Mononuclear cell (primary cell): Measurements from ENCODE around the gene DLX4. TPM values are rescaled to one million over a fixed set of nuclear protein-coding genes. Genes with fewer than 3 reads are reported as not detected.

ENCODE experiments used
- H3K27me3 ChIP-seq: 2 replicates; pipeline ENCODE4 v1.6.0; 2011; ENCODE audit warnings: low read length, control low read depth; ENCODE audit not compliant: insufficient read depth
- H3K4me1 ChIP-seq: 2 replicates; pipeline ENCODE4 v1.5.1; 2011; ENCODE audit warnings: mild to moderate bottlenecking, low read length, control low read depth; ENCODE audit not compliant: insufficient read depth
- H3K4me3 ChIP-seq: 2 replicates; pipeline ENCODE4 v1.5.1; 2011; ENCODE audit warnings: mild to moderate bottlenecking, low read length, moderate library complexity
- H3K9me3 ChIP-seq: 2 replicates; pipeline ENCODE4 v1.5.1; 2011; ENCODE audit warnings: low read depth, mild to moderate bottlenecking, control low read depth, low read length
- total RNA-seq: library from RNA; depleted of rRNA; stranded (reverse); fragments of >200 nt; gene quantifications from one replicate; pipeline ENCODE4 v1.2.3, GENCODE V29; 2012

DLX4 gene
- total RNA-seq, 1 donor: 0.10 TPM

- H3K27me3 ChIP-seq: peaks cover 83% of the 10 kb centered on the region
- H3K9me3 ChIP-seq: no peaks in the 10 kb centered on the region
- no peak overlapping the region for H3K4me3 ChIP-seq
- H3K4me1 ChIP-seq: peaks cover 39% of the 10 kb centered on the region
Measured at GRCh38 chr17:49996121-49996494, 27.1 kb downstream of the DLX4 start.

GRCh38 chr17:49996495-49997300 is 27.7 kb downstream of the DLX4 start:
- no peak overlapping the region for H3K4me3 ChIP-seq
- no peaks in the 10 kb centered on the region for H3K9me3 ChIP-seq
- peaks cover 39% of the 10 kb centered on the region for H3K4me1 ChIP-seq
- peaks cover 83% of the 10 kb centered on the region for H3K27me3 ChIP-seq

- Histone ChIP-seq H3K27me3 (peaks cover 80% of the 10 kb centered on the region), H3K9me3 (no peaks in the 10 kb centered on the region), H3K4me1 (peaks cover 39% of the 10 kb centered on the region), H3K4me3 (no peak overlapping the region)
Measured at GRCh38 chr17:49997301-49997650, 28.3 kb downstream of the DLX4 start.

- no peaks in the 10 kb centered on the region for H3K9me3 ChIP-seq
- peaks cover 77% of the 10 kb centered on the region for H3K27me3 ChIP-seq
- H3K4me1 ChIP-seq: peaks cover 36% of the 10 kb centered on the region
- no peak overlapping the region for H3K4me3 ChIP-seq
Measured at GRCh38 chr17:49997773-49998703, 29.0 kb downstream of the DLX4 start.

- Histone ChIP-seq H3K9me3 (no peaks in the 10 kb centered on the region), H3K4me3 (no peak overlapping the region), H3K4me1 (peaks cover 27% of the 10 kb centered on the region), H3K27me3 (peaks cover 71% of the 10 kb centered on the region)
Measured at GRCh38 chr17:49998836-49999511, 30.0 kb downstream of the DLX4 start.

GRCh38 chr17:50003911-50004310 is 34.9 kb downstream of the DLX4 start:
- H3K9me3 ChIP-seq: no peaks in the 10 kb centered on the region
- H3K4me3 ChIP-seq: no peak overlapping the region
- no peaks in the 10 kb centered on the region for H3K4me1 ChIP-seq
- H3K27me3 ChIP-seq: peaks cover 47% of the 10 kb centered on the region

GRCh38 chr17:50009282-50009681 is 40.3 kb downstream of the DLX4 start:
- no peak overlapping the region for H3K4me3 ChIP-seq
- H3K4me1 ChIP-seq: no peaks in the 10 kb centered on the region
- peaks cover 13% of the 10 kb centered on the region for H3K9me3 ChIP-seq
- H3K27me3 ChIP-seq: peaks cover 38% of the 10 kb centered on the region

GRCh38 chr17:50013079-50013478 is 44.1 kb downstream of the DLX4 start:
- H3K4me1 ChIP-seq: no peaks in the 10 kb centered on the region
- peaks cover 34% of the 10 kb centered on the region for H3K27me3 ChIP-seq
- no peak overlapping the region for H3K4me3 ChIP-seq
- H3K9me3 ChIP-seq: peaks cover 13% of the 10 kb centered on the region

GRCh38 chr17:50014471-50015088 is 45.6 kb downstream of the DLX4 start:
- Histone ChIP-seq H3K9me3 (peaks cover 13% of the 10 kb centered on the region), H3K27me3 (peaks cover 25% of the 10 kb centered on the region), H3K4me1 (no peaks in the 10 kb centered on the region), H3K4me3 (no peak overlapping the region)

GRCh38 chr17:50015146-50015545 is 46.2 kb downstream of the DLX4 start:
- Histone ChIP-seq H3K27me3 (peaks cover 25% of the 10 kb centered on the region), H3K4me3 (no peak overlapping the region), H3K4me1 (no peaks in the 10 kb centered on the region), H3K9me3 (peaks cover 13% of the 10 kb centered on the region)

- no peak overlapping the region for H3K4me3 ChIP-seq
- no peaks in the 10 kb centered on the region for H3K9me3 ChIP-seq
- peaks cover 4% of the 10 kb centered on the region for H3K27me3 ChIP-seq
- H3K4me1 ChIP-seq: no peaks in the 10 kb centered on the region
Measured at GRCh38 chr17:50018909-50019308, 49.9 kb downstream of the DLX4 start.

- no peaks in the 10 kb centered on the region for H3K9me3 ChIP-seq
- no peaks in the 10 kb centered on the region for H3K4me1 ChIP-seq
- no peak overlapping the region for H3K4me3 ChIP-seq
- H3K27me3 ChIP-seq: peaks cover 4% of the 10 kb centered on the region
Measured at GRCh38 chr17:50020841-50021599, 52.0 kb downstream of the DLX4 start.

- H3K9me3 ChIP-seq: no peaks in the 10 kb centered on the region
- no peaks in the 10 kb centered on the region for H3K27me3 ChIP-seq
- H3K4me1 ChIP-seq: no peaks in the 10 kb centered on the region
- no peak overlapping the region for H3K4me3 ChIP-seq
Measured at GRCh38 chr17:50021681-50022370, 52.8 kb downstream of the DLX4 start.
